Measurements from ENCODE around the gene RAB3IP. TPM values are rescaled to one million over a fixed set of nuclear protein-coding genes. Genes with fewer than 3 reads are reported as not detected.

The RAB3IP gene
- total RNA-seq, 1 experiment from 2014 or later = 82.5 TPM

DNA sequence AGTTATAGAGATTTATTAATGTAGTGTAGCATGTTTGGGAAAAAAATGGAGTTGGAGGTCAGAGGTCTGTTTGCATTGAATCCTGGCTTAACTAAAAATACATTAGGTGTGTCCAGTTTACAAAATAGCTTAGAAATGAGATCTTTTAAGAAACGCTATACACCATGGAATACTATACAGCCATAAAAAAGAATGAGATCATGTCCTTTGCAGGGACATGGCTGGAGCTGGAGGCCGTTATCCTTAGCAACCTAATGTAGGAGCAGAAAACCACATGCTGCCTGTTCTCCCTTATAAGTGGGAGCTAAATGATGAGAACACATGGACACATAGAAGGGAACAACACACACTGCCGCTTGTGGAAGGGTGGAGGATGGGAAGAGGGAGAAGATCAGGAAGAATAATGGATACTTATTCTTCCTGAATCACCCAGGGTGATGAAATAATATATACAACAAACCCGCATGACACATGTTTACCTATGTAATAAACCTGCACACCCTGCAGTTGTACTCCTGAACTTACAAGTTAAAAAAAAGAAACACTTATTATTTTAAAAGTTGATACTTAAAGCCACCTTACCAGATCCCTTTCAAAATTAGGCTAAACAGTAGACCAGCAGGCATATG, 72.3 kb downstream of the RAB3IP start:
- TF ChIP-seq, protein P1, sequence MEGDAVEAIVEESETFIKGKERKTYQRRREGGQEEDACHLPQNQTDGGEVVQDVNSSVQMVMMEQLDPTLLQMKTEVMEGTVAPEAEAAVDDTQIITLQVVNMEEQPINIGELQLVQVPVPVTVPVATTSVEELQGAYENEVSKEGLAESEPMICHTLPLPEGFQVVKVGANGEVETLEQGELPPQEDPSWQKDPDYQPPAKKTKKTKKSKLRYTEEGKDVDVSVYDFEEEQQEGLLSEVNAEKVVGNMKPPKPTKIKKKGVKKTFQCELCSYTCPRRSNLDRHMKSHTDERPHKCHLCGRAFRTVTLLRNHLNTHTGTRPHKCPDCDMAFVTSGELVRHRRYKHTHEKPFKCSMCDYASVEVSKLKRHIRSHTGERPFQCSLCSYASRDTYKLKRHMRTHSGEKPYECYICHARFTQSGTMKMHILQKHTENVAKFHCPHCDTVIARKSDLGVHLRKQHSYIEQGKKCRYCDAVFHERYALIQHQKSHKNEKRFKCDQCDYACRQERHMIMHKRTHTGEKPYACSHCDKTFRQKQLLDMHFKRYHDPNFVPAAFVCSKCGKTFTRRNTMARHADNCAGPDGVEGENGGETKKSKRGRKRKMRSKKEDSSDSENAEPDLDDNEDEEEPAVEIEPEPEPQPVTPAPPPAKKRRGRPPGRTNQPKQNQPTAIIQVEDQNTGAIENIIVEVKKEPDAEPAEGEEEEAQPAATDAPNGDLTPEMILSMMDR (IDR thresholded peaks at IDR 0.05; ENCODE audit: insufficient read depth in 1 of 2, low read depth in 1 of 2, low read length in 1 of 2, severe bottlenecking in 1 of 2, unreplicated experiment in 1 of 2) = no peak
- Histone ChIP-seq H3K36me3 (ENCODE audit: control insufficient read depth, insufficient read depth, low read length) (0 out of 2 replicates have a peak, but pooled peaks cover 1% of the 10 kb centered on the region), H3K27me3 (replicated peaks; ENCODE audit: control insufficient read depth, insufficient read depth, low read length) (no peaks in the 10 kb centered on the region), H3K9me3 (0 out of 2 replicates have a peak, but pooled peaks cover 2% of the 10 kb centered on the region), H3K4me1 (no peaks in the 10 kb centered on the region), H3K4me3 (ENCODE audit: low read depth, low read length) (no peak overlapping the region)
- peaks cover 36% of the 10 kb centered on the region for H3K36me3 Mint-ChIP-seq (ENCODE audit: insufficient read depth, unreplicated experiment)
- ChIA-PET POLR2A (no interaction called here), CTCF (no interaction called here)
- no peak for DNase-seq
- no TSS peak for BruUV-seq (replicated peaks)
- H3K27ac Mint-ChIP-seq (ENCODE audit: unreplicated experiment) = no peak overlapping the region
- H3K4me3 Mint-ChIP-seq (ENCODE audit: unreplicated experiment) = no peak overlapping the region
- H3K4me1 Mint-ChIP-seq (ENCODE audit: low read depth, unreplicated experiment) = no peaks in the 10 kb centered on the region
- intact Hi-C loops (cut with micrococcal nuclease; ENCODE audit: unreplicated experiment) = no loop called here
- H3K9me3 Mint-ChIP-seq (ENCODE audit: unreplicated experiment) = peaks cover 20% of the 10 kb centered on the region
- H3K27me3 Mint-ChIP-seq (ENCODE audit: insufficient read depth, unreplicated experiment) = no peaks in the 10 kb centered on the region

DNA sequence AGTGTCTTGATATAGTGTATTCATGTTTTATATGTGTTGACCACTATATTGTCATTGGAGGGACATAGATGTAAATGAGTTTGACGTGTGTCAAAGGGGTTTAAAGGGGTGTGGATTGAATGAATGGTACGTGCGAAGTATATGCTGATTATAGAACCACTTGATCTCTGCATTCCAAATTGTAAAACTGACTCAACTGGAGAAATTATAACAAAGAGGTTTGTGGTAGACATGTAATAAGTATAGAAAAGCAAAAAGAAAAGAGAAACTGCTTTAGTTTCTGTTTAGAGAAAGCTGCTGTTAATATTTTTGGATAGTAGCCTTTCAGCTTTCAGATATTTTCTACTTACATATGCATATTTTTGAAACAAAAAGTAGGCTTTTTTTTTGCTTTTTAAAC, 77.4 kb downstream of the RAB3IP start:
- Histone ChIP-seq H3K4me1 (no peaks in the 10 kb centered on the region), H3K36me3 (ENCODE audit: control insufficient read depth, insufficient read depth, low read length) (no peaks in the 10 kb centered on the region), H3K27me3 (replicated peaks; ENCODE audit: control insufficient read depth, insufficient read depth, low read length) (no peaks in the 10 kb centered on the region), H3K9me3 (no peaks in the 10 kb centered on the region), H3K4me3 (ENCODE audit: low read depth, low read length) (no peak overlapping the region)
- no peak for DNase-seq
- Mint-ChIP-seq H3K36me3 (ENCODE audit: insufficient read depth, unreplicated experiment) (peaks cover 12% of the 10 kb centered on the region), H3K27ac (ENCODE audit: unreplicated experiment) (no peak overlapping the region), H3K27me3 (ENCODE audit: insufficient read depth, unreplicated experiment) (no peaks in the 10 kb centered on the region), H3K4me1 (ENCODE audit: low read depth, unreplicated experiment) (no peaks in the 10 kb centered on the region), H3K9me3 (ENCODE audit: unreplicated experiment) (no peaks in the 10 kb centered on the region), H3K4me3 (ENCODE audit: unreplicated experiment) (no peak overlapping the region)
- POLR2A ChIA-PET = no interaction called here
- intact Hi-C loops (cut with micrococcal nuclease; ENCODE audit: unreplicated experiment) = no loop called here
- TF ChIP-seq, protein P1 (IDR thresholded peaks at IDR 0.05; ENCODE audit: insufficient read depth in 1 of 2, low read depth in 1 of 2, low read length in 1 of 2, severe bottlenecking in 1 of 2, unreplicated experiment in 1 of 2) = no peak
- CTCF ChIA-PET = no interaction called here
- BruUV-seq (replicated peaks) = no TSS peak

DNA sequence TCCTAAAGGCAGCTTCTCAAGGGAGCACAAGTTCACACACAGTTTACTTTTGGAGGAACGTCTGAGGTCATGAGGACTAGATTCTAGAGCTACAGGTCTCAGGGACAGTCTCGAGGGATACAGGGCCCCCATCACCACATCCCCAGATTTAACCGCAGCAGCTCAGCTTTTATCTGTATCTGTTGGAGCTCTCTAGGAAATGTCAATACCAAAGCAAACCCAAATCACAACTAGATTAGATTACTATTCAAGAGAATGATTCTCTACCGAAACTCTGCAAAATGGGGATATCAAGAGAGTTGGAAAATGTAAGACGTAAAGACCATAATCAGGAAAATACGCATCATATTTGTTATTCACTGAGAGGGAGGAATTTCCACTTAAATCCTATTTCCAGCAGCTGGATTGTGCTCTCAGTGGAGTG, 82.4 kb downstream of the RAB3IP start:
- intact Hi-C loops (cut with micrococcal nuclease; ENCODE audit: unreplicated experiment) = no loop called here
- Histone ChIP-seq H3K27me3 (replicated peaks; ENCODE audit: control insufficient read depth, insufficient read depth, low read length) (no peaks in the 10 kb centered on the region), H3K9me3 (no peaks in the 10 kb centered on the region), H3K4me1 (no peaks in the 10 kb centered on the region), H3K36me3 (ENCODE audit: control insufficient read depth, insufficient read depth, low read length) (no peaks in the 10 kb centered on the region), H3K4me3 (ENCODE audit: low read depth, low read length) (no peak overlapping the region)
- Mint-ChIP-seq H3K27me3 (ENCODE audit: insufficient read depth, unreplicated experiment) (no peaks in the 10 kb centered on the region), H3K4me1 (ENCODE audit: low read depth, unreplicated experiment) (no peaks in the 10 kb centered on the region), H3K9me3 (ENCODE audit: unreplicated experiment) (no peaks in the 10 kb centered on the region), H3K27ac (ENCODE audit: unreplicated experiment) (no peak overlapping the region), H3K4me3 (ENCODE audit: unreplicated experiment) (no peak overlapping the region), H3K36me3 (ENCODE audit: insufficient read depth, unreplicated experiment) (peaks cover 12% of the 10 kb centered on the region)
- ChIA-PET CTCF (no interaction called here), POLR2A (no interaction called here)
- TF ChIP-seq, protein P1 (IDR thresholded peaks at IDR 0.05; ENCODE audit: insufficient read depth in 1 of 2, low read depth in 1 of 2, low read length in 1 of 2, severe bottlenecking in 1 of 2, unreplicated experiment in 1 of 2) = no peak
- DNase-seq = no peak
- no TSS peak for BruUV-seq (replicated peaks)

All from Caco-2 (cell line).